GM21515 (cell line): ENCODE data around the gene CBX1.

Source experiments
- ATAC-seq: cut with Tn5 transposase; IDR thresholded peaks from one replicate; pipeline ENCODE4 v1.9.1; 2021; ENCODE audit not compliant: unreplicated experiment

Gene CBX1

GRCh38 chr17:48101012-48101720 lies at the start of gene CBX1:
Gene CBX1 (minus strand): TSS chr17:48101478. CDS start chr17:48077004, 24,474 bp downstream.
- ATAC-seq = peak; percentile 91

- ATAC-seq = no peak
Observed at GRCh38 chr17:48150597-48151001, 49.3 kb upstream of the CBX1 start.

- no peak for ATAC-seq
Observed at GRCh38 chr17:48149787-48150463, 48.6 kb upstream of the CBX1 start.

- ATAC-seq = no peak
Observed at GRCh38 chr17:48148854-48149786, 47.8 kb upstream of the CBX1 start.

- no peak for ATAC-seq
Observed at GRCh38 chr17:48148029-48148770, 46.9 kb upstream of the CBX1 start.

GRCh38 chr17:48144976-48145798 lies 43.9 kb upstream of the CBX1 start:
- no peak for ATAC-seq

GRCh38 chr17:48144231-48144630 lies 43.0 kb upstream of the CBX1 start:
- ATAC-seq = no peak

- ATAC-seq = no peak
Observed at GRCh38 chr17:48143629-48144028, 42.4 kb upstream of the CBX1 start.

- no peak for ATAC-seq
Observed at GRCh38 chr17:48139944-48140343, 38.7 kb upstream of the CBX1 start.

- no peak for ATAC-seq
Observed at GRCh38 chr17:48137656-48138055, 36.4 kb upstream of the CBX1 start.

- no peak for ATAC-seq
Observed at GRCh38 chr17:48134912-48135480, 33.7 kb upstream of the CBX1 start.

- no peak for ATAC-seq
Observed at GRCh38 chr17:48132385-48132784, 31.1 kb upstream of the CBX1 start.

GRCh38 chr17:48131216-48131824 lies 30.0 kb upstream of the CBX1 start:
- no peak for ATAC-seq

- ATAC-seq = no peak
Observed at GRCh38 chr17:48129981-48130380, 28.7 kb upstream of the CBX1 start.

- no peak for ATAC-seq
Observed at GRCh38 chr17:48128400-48128799, 27.1 kb upstream of the CBX1 start.

- ATAC-seq = no peak
Observed at GRCh38 chr17:48127371-48128051, 26.2 kb upstream of the CBX1 start.

- no peak for ATAC-seq
Observed at GRCh38 chr17:48126532-48126850, 25.2 kb upstream of the CBX1 start.

- no peak for ATAC-seq
Observed at GRCh38 chr17:48125829-48126531, 24.7 kb upstream of the CBX1 start.
